ENCODE data around the gene CRADD. TPM values are rescaled to one million over a fixed set of nuclear protein-coding genes. Genes with fewer than 3 reads are reported as not detected.

The CRADD gene
- total RNA-seq, 1 donor = 12.9 TPM

DNA sequence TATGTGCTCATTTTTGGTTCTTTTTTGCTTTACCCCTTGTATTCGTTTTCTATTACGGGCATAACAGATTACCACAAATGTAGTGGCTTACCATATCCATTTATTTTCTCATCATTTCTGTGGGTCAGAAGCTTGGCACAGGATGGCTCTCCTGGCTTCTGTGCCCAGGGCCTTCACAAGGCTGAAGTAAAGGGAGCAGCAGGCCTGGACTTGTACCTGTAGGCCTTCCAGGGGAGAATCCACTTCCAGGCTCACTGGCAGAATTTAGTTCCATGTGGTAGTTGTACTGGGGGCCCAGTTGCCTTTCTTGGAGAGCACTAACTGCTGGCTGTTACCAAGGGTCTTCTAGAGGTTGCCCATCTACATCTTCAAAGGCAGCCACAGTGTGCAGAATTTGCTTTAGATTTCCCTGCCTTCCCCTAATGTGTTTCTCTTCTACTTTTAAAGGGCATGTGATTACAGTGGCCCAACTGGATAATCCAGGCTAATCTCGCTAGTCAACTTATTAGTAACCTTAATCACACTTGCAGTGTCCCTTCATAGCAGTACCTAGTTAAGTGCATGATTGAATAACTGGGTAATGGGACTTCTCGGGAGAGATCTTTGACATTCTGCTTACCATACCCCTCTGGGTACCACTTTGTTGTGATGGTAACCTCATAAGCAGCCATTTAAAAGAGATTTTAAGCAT, 67.0 kb downstream of the CRADD start:
- no peak for TF ChIP-seq CTCF (IDR thresholded peaks at IDR 0.05; ENCODE audit: insufficient read depth, low read length)
- no peak overlapping the region for H3K4me3 ChIP-seq (ENCODE audit: low read depth, low read length)
- no peak for DNase-seq (ENCODE audit: low read depth)

GRCh38 chr12:93745286-93745685, 68.1 kb downstream of the CRADD start:
- DNase-seq (ENCODE audit: low read depth) = no peak
- TF ChIP-seq CTCF (IDR thresholded peaks at IDR 0.05; ENCODE audit: insufficient read depth, low read length) = no peak
- no peak overlapping the region for H3K4me3 ChIP-seq (ENCODE audit: low read depth, low read length)

DNA sequence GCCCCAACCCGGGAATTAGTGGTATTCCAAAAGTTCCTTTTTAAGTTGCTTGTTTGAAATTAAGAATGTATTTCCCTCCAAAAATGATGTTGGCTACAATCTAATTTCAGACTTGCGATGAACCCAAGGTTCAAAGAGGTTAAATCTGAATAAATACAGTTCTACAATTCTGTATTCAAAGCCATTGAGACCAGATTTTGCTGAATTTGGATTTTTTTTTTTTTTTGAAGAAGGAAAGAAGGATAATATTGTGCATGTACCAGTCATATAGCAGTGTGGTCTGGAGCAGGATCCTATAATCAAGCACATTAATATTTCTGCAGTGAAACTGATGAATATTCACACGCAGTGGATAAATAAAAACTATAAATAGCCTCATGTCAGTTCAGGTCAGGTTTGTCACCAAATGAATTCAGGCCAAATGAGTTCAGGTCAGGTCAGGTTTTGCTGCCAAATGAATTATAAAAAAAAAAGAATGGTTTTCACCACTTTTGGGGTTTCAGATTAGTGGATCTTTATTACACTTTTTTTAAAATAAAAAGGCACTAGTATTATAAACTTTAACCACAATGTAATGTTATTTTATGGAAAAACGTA, 69.5 kb downstream of the CRADD start:
- no peak for TF ChIP-seq CTCF (IDR thresholded peaks at IDR 0.05; ENCODE audit: insufficient read depth, low read length)
- no peak for DNase-seq (ENCODE audit: low read depth)
- H3K4me3 ChIP-seq (ENCODE audit: low read depth, low read length) = no peak overlapping the region

- DNase-seq (ENCODE audit: low read depth) = no peak
- no peak overlapping the region for H3K4me3 ChIP-seq (ENCODE audit: low read depth, low read length)
- no peak for TF ChIP-seq CTCF (IDR thresholded peaks at IDR 0.05; ENCODE audit: insufficient read depth, low read length)
These were observed 71.7 kb downstream of the CRADD start for GRCh38 chr12:93748672-93749383.

DNA sequence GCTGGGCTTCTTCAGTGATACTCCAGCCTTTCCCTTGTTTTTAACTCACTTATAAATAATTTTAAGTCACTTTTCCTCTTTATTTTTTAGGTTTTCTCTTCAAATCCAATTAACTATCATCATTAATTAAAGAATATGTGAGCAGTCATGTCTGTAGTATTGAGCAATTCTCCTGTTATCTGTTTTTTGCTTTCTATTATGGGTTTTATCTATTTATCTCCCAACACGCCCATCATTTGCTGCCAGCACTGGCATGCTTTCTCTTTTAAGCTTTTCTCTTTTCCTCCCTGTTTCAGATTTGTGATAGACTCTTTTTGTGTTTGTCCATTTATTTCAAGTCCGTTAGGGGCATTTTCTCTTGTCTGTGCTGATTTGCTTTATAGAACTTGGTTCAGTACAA, 72.3 kb downstream of the CRADD start:
- peak; percentile 27 for DNase-seq (ENCODE audit: low read depth)
- no peak for TF ChIP-seq CTCF (IDR thresholded peaks at IDR 0.05; ENCODE audit: insufficient read depth, low read length)
- H3K4me3 ChIP-seq (ENCODE audit: low read depth, low read length) = no peak overlapping the region

DNA sequence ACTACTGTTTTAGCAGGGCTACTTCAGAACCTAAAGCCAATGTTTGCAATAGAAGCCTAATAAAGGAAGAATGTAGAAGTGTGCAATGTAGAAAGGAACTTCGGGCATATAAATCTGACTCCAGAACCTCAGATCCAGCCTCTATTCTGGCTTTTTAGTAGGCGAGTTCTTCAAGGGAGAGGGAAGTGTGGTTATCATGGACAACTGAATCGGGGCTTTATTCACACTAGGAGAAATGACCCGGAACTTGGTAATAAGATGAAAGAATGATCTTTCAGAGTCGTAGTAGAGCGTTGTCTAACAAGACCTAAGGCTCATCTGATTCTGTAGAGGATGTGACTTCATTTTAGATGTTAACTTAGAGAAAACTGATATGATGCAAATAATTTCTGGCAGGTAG, 72.9 kb downstream of the CRADD start:
- H3K4me3 ChIP-seq (ENCODE audit: low read depth, low read length) = no peak overlapping the region
- no peak for DNase-seq (ENCODE audit: low read depth)
- no peak for TF ChIP-seq CTCF (IDR thresholded peaks at IDR 0.05; ENCODE audit: insufficient read depth, low read length)

All from fibroblast of the aortic adventitia (primary cell).